Liver (tissue), 3 donors: Measurements from ENCODE around the gene ABCA9.

Source experiments
- EGR1 ChIP-seq, 2 donors: IDR thresholded peaks; 2 replicates each; pipeline ENCODE4 v1.6.1; 2016 to 2018; ENCODE audit warnings: antibody characterized with exemption in 2 of 2, low read depth in 2 of 2
- FOXA1 ChIP-seq: IDR thresholded peaks from 2 replicates; pipeline ENCODE4 v1.6.1; 2016; ENCODE audit warnings: antibody characterized with exemption
- RAD21 ChIP-seq, 2 donors: IDR thresholded peaks; 2 replicates each; pipeline ENCODE4 v1.6.1; 2016; ENCODE audit warnings: antibody characterized with exemption in 2 of 2, mild to moderate bottlenecking in 2 of 2
- RXRA ChIP-seq, 2 donors: IDR thresholded peaks; 2 replicates each; pipeline ENCODE4 v1.6.1; 2017 to 2018; ENCODE audit warnings: antibody characterized with exemption in 2 of 2, mild to moderate bottlenecking in 1 of 2
- SP1 ChIP-seq: IDR thresholded peaks from 2 replicates; pipeline ENCODE4 v1.6.1; 2018; ENCODE audit warnings: antibody characterized with exemption, mild to moderate bottlenecking
- YY1 ChIP-seq: IDR thresholded peaks from 2 replicates; pipeline ENCODE4 v1.6.1; 2016; ENCODE audit warnings: antibody characterized with exemption, mild to moderate bottlenecking
- TF ChIP-seq, protein P1 (sequence below): fragments of 150-350 bp; IDR thresholded peaks from 2 replicates; pipeline ENCODE4 v1.5.1; 2017; ENCODE audit warnings: improper control_type of control experiment, low read depth, low read length; ENCODE audit not compliant: missing input control
- TF ChIP-seq, protein P2 (sequence below): IDR thresholded peaks from 2 replicates; pipeline ENCODE4 v1.6.1; 2016; ENCODE audit warnings: antibody characterized with exemption
- TF ChIP-seq, protein P3 (sequence below): IDR thresholded peaks from 2 replicates; pipeline ENCODE4 v1.6.1; 2016; ENCODE audit warnings: antibody characterized with exemption, mild to moderate bottlenecking
- TF ChIP-seq, protein P4 (sequence below): IDR thresholded peaks from 2 replicates; pipeline ENCODE4 v1.6.1; 2016; ENCODE audit warnings: antibody characterized with exemption
- donor health status: healthy.
- donor health status: healthy.

DNA sequence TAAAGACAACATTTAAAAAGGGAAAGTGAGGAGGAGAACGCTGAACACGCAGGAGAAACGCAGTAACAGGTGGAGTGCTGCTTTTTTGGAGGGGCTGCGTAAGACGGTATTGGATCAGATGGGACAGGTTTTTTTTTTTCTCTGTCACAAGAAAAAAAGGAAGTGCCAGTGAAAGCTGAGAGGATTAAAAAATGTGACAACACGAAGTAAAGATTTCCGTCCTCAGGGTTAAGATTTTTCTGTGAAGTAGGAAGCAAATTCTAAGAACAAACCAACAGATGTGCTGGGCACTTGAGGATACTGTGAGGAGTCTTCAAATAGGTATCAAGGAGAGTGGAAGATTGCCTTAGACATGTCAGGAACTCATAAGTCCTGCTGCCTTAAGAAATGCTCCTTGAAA, 5.8 kb upstream of the ABCA9 start:
- TF ChIP-seq, protein P1, sequence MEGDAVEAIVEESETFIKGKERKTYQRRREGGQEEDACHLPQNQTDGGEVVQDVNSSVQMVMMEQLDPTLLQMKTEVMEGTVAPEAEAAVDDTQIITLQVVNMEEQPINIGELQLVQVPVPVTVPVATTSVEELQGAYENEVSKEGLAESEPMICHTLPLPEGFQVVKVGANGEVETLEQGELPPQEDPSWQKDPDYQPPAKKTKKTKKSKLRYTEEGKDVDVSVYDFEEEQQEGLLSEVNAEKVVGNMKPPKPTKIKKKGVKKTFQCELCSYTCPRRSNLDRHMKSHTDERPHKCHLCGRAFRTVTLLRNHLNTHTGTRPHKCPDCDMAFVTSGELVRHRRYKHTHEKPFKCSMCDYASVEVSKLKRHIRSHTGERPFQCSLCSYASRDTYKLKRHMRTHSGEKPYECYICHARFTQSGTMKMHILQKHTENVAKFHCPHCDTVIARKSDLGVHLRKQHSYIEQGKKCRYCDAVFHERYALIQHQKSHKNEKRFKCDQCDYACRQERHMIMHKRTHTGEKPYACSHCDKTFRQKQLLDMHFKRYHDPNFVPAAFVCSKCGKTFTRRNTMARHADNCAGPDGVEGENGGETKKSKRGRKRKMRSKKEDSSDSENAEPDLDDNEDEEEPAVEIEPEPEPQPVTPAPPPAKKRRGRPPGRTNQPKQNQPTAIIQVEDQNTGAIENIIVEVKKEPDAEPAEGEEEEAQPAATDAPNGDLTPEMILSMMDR, result no peak
- no peak for TF ChIP-seq SP1
- no peak for TF ChIP-seq RXRA (IDR thresholded peaks at IDR 0.05)
- TF ChIP-seq, protein P2, sequence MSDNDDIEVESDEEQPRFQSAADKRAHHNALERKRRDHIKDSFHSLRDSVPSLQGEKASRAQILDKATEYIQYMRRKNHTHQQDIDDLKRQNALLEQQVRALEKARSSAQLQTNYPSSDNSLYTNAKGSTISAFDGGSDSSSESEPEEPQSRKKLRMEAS, result no peak
- no peak for TF ChIP-seq EGR1 (IDR thresholded peaks at IDR 0.05; ENCODE audit: low read depth in 2 of 2)
- no peak for TF ChIP-seq RAD21 (IDR thresholded peaks at IDR 0.05)
- no peak for TF ChIP-seq YY1
- TF ChIP-seq, protein P3, sequence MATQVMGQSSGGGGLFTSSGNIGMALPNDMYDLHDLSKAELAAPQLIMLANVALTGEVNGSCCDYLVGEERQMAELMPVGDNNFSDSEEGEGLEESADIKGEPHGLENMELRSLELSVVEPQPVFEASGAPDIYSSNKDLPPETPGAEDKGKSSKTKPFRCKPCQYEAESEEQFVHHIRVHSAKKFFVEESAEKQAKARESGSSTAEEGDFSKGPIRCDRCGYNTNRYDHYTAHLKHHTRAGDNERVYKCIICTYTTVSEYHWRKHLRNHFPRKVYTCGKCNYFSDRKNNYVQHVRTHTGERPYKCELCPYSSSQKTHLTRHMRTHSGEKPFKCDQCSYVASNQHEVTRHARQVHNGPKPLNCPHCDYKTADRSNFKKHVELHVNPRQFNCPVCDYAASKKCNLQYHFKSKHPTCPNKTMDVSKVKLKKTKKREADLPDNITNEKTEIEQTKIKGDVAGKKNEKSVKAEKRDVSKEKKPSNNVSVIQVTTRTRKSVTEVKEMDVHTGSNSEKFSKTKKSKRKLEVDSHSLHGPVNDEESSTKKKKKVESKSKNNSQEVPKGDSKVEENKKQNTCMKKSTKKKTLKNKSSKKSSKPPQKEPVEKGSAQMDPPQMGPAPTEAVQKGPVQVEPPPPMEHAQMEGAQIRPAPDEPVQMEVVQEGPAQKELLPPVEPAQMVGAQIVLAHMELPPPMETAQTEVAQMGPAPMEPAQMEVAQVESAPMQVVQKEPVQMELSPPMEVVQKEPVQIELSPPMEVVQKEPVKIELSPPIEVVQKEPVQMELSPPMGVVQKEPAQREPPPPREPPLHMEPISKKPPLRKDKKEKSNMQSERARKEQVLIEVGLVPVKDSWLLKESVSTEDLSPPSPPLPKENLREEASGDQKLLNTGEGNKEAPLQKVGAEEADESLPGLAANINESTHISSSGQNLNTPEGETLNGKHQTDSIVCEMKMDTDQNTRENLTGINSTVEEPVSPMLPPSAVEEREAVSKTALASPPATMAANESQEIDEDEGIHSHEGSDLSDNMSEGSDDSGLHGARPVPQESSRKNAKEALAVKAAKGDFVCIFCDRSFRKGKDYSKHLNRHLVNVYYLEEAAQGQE, result no peak
- no peak for TF ChIP-seq FOXA1
- TF ChIP-seq, protein P4, sequence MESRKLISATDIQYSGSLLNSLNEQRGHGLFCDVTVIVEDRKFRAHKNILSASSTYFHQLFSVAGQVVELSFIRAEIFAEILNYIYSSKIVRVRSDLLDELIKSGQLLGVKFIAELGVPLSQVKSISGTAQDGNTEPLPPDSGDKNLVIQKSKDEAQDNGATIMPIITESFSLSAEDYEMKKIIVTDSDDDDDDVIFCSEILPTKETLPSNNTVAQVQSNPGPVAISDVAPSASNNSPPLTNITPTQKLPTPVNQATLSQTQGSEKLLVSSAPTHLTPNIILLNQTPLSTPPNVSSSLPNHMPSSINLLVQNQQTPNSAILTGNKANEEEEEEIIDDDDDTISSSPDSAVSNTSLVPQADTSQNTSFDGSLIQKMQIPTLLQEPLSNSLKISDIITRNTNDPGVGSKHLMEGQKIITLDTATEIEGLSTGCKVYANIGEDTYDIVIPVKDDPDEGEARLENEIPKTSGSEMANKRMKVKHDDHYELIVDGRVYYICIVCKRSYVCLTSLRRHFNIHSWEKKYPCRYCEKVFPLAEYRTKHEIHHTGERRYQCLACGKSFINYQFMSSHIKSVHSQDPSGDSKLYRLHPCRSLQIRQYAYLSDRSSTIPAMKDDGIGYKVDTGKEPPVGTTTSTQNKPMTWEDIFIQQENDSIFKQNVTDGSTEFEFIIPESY, result no peak
